Sigmoid colon (tissue), 3 donors: ENCODE measurements around the gene APOB.

Experiments
- POLR2A ChIP-seq, 2 donors: fragments of 450-650 bp; IDR thresholded peaks; one replicate each; pipeline ENCODE4 v1.6.1; 2016; ENCODE audit warnings: antibody characterized with exemption in 2 of 2, mild to moderate bottlenecking in 2 of 2, moderate library complexity in 2 of 2
- TF ChIP-seq, protein P1 (sequence below), 4 experiments: fragments of 450-650 bp in 3 of 4; fragments of 200-600 bp in 1 of 4; IDR thresholded peaks; one replicate each; pipeline ENCODE4 v1.5.1; 2016 to 2019; ENCODE audit warnings: antibody characterized with exemption in 4 of 4, mild to moderate bottlenecking in 3 of 4, moderate library complexity in 2 of 4

DNA sequence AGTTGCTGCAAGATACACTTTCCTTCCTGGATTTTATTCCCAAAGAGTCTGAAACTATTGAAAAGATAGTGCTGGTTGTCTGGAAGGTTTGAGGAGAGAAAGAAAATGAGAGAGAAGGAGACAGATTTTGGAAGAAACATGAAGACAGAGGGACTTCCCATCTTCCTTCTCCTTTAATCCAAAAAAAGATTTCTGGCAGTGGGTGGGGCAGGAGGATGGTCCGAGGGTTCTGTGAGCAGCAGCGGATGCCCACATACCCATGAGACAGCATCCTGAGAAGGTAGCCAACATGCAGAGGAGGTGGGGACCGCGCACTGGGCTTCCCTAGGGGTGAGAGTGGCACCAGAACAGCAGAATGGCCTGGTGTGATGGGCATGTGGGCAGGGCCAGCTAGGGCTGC, 84.6 kb downstream of the APOB start:
- TF ChIP-seq, protein P1, sequence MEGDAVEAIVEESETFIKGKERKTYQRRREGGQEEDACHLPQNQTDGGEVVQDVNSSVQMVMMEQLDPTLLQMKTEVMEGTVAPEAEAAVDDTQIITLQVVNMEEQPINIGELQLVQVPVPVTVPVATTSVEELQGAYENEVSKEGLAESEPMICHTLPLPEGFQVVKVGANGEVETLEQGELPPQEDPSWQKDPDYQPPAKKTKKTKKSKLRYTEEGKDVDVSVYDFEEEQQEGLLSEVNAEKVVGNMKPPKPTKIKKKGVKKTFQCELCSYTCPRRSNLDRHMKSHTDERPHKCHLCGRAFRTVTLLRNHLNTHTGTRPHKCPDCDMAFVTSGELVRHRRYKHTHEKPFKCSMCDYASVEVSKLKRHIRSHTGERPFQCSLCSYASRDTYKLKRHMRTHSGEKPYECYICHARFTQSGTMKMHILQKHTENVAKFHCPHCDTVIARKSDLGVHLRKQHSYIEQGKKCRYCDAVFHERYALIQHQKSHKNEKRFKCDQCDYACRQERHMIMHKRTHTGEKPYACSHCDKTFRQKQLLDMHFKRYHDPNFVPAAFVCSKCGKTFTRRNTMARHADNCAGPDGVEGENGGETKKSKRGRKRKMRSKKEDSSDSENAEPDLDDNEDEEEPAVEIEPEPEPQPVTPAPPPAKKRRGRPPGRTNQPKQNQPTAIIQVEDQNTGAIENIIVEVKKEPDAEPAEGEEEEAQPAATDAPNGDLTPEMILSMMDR (IDR thresholded peaks at IDR 0.05), result no peak
- TF ChIP-seq POLR2A (IDR thresholded peaks at IDR 0.05), result no peak
